H9 (cell line): ENCODE results near the gene DPYD. TPM values are rescaled to one million over a fixed set of nuclear protein-coding genes. Genes with fewer than 3 reads are reported as not detected.

Experiments
- DNase-seq: peaks from one replicate; pipeline ENCODE4 v3.0.0-alpha.2; 2017
- H2AFZ ChIP-seq: one replicate; pipeline ENCODE4 v1.6.1; 2013; ENCODE audit warnings: mild to moderate bottlenecking, low read length, control low read depth, moderate library complexity
- H2AK5ac ChIP-seq: 2 replicates; pipeline ENCODE4 v1.6.1; 2013; ENCODE audit warnings: low read length, control low read depth, mixed read lengths; ENCODE audit not compliant: insufficient read length
- H2BK120ac ChIP-seq: one replicate; pipeline ENCODE4 v1.6.1; 2013; ENCODE audit warnings: low read depth, mild to moderate bottlenecking, low read length, control low read depth, inconsistent platforms; ENCODE audit not compliant: poor library complexity, severe bottlenecking
- H2BK12ac ChIP-seq: 2 replicates; pipeline ENCODE4 v1.6.1; 2013; ENCODE audit warnings: low read length, control low read depth, mixed read lengths, low read depth; ENCODE audit not compliant: insufficient read length
- H2BK15ac ChIP-seq: 2 replicates; pipeline ENCODE4 v1.6.1; 2013; ENCODE audit warnings: low read depth, low read length, control low read depth
- H2BK20ac ChIP-seq: one replicate; pipeline ENCODE4 v1.6.1; 2013; ENCODE audit warnings: low read depth, mild to moderate bottlenecking, low read length, control low read depth, inconsistent platforms; ENCODE audit not compliant: poor library complexity, severe bottlenecking
- H2BK5ac ChIP-seq: 2 replicates; pipeline ENCODE4 v1.6.1; 2013; ENCODE audit warnings: low read length, control low read depth, mixed read lengths; ENCODE audit not compliant: insufficient read length
- H3K14ac ChIP-seq: 2 replicates; pipeline ENCODE4 v1.6.1; 2013; ENCODE audit warnings: low read length, control low read depth; ENCODE audit not compliant: insufficient read depth
- H3K18ac ChIP-seq: 2 replicates; pipeline ENCODE4 v1.6.1; 2013; ENCODE audit warnings: low read depth, mild to moderate bottlenecking, mixed read lengths, low read length, control low read depth; ENCODE audit not compliant: insufficient read length
- H3K23ac ChIP-seq: 2 replicates; pipeline ENCODE4 v1.6.1; 2013; ENCODE audit warnings: low read length, control low read depth, mixed read lengths, low read depth; ENCODE audit not compliant: insufficient read length
- H3K23me2 ChIP-seq: 2 replicates; pipeline ENCODE4 v1.6.1; 2013; ENCODE audit warnings: low read depth, mild to moderate bottlenecking, mixed read lengths, low read length, control low read depth; ENCODE audit not compliant: insufficient read length, poor library complexity, severe bottlenecking
- H3K27ac ChIP-seq: 2 replicates; pipeline ENCODE4 v1.5.1; 2013; ENCODE audit warnings: low read length, control low read depth, mixed read lengths, low read depth; ENCODE audit not compliant: insufficient read length
- H3K27me3 ChIP-seq: 2 replicates; pipeline ENCODE4 v1.6.1; 2013; ENCODE audit warnings: low read length, control low read depth, inconsistent platforms; ENCODE audit not compliant: insufficient read depth
- H3K4ac ChIP-seq: 2 replicates; pipeline ENCODE4 v1.6.1; 2013; ENCODE audit warnings: low read depth, mild to moderate bottlenecking, control low read depth, inconsistent platforms, low read length, moderate library complexity
- H3K4me1 ChIP-seq: 2 replicates; pipeline ENCODE4 v1.6.1; 2013; ENCODE audit warnings: low read length, control low read depth, inconsistent platforms; ENCODE audit not compliant: insufficient read depth
- H3K4me2 ChIP-seq: 2 replicates; pipeline ENCODE4 v1.6.1; 2013; ENCODE audit warnings: low read length, control low read depth, mixed read lengths; ENCODE audit not compliant: insufficient read length, insufficient read depth
- H3K56ac ChIP-seq: 2 replicates; pipeline ENCODE4 v1.6.1; 2013; ENCODE audit warnings: low read depth, mild to moderate bottlenecking, mixed read lengths, low read length, control low read depth; ENCODE audit not compliant: insufficient read length
- H3K79me1 ChIP-seq: 2 replicates; pipeline ENCODE4 v1.6.1; 2013; ENCODE audit warnings: low read depth, mild to moderate bottlenecking, moderate library complexity, low read length, control low read depth, inconsistent platforms; ENCODE audit not compliant: insufficient read depth, poor library complexity, severe bottlenecking
- H3K79me2 ChIP-seq: 2 replicates; pipeline ENCODE4 v1.6.1; 2013; ENCODE audit warnings: low read length, control low read depth, inconsistent platforms; ENCODE audit not compliant: insufficient read depth
- H3K9ac ChIP-seq: 2 replicates; pipeline ENCODE4 v1.6.1; 2013; ENCODE audit warnings: low read length, control low read depth, mixed read lengths; ENCODE audit not compliant: insufficient read length; ENCODE audit errors: extremely low read depth
- H3K9me3 ChIP-seq: one replicate; pipeline ENCODE4 v1.6.1; 2013; ENCODE audit warnings: low read depth, low read length, inconsistent platforms; ENCODE audit not compliant: control insufficient read depth
- H3T11ph ChIP-seq: one replicate; pipeline ENCODE4 v1.6.1; 2013; ENCODE audit warnings: mild to moderate bottlenecking, low read length, control low read depth, inconsistent platforms
- H4K20me1 ChIP-seq: one replicate; pipeline ENCODE4 v1.6.1; 2013; ENCODE audit not compliant: control insufficient read depth, insufficient read length, insufficient read depth
- H4K5ac ChIP-seq: 2 replicates; pipeline ENCODE4 v1.6.1; 2013; ENCODE audit warnings: low read depth, mild to moderate bottlenecking, mixed read lengths, low read length, control low read depth; ENCODE audit not compliant: insufficient read length
- H4K8ac ChIP-seq: replicated peaks from 2 replicates; pipeline ENCODE4 v1.6.1; 2013; ENCODE audit warnings: low read length, control low read depth, mixed read lengths, low read depth; ENCODE audit not compliant: insufficient read length
- H4K91ac ChIP-seq: 2 replicates; pipeline ENCODE4 v1.6.1; 2013; ENCODE audit warnings: low read depth, mild to moderate bottlenecking, moderate library complexity, mixed read lengths, low read length, control low read depth; ENCODE audit not compliant: insufficient read length
- H3K27ac Mint-ChIP-seq, 3 experiments: 2 replicates in 2 of 3; 3 replicates in 1 of 3; pipeline ENCODE4 v1.8.0; 2020 to 2021; ENCODE audit warnings: mixed read lengths in 3 of 3, mild to moderate bottlenecking in 1 of 3, moderate library complexity in 1 of 3
- H3K27me3 Mint-ChIP-seq: 2 replicates; pipeline ENCODE4 v1.8.0; 2021; ENCODE audit warnings: low read depth, mild to moderate bottlenecking, moderate library complexity, mixed read lengths
- H3K36me3 Mint-ChIP-seq, 3 experiments: 2 replicates in 2 of 3; 3 replicates in 1 of 3; pipeline ENCODE4 v1.8.0; 2020 to 2021; ENCODE audit warnings: low read depth in 3 of 3, mixed read lengths in 3 of 3; ENCODE audit not compliant: insufficient read depth in 1 of 3
- H3K4me1 Mint-ChIP-seq, 2 experiments: 2 replicates each; pipeline ENCODE4 v1.8.0; 2020; ENCODE audit warnings: mixed read lengths in 2 of 2
- H3K4me3 Mint-ChIP-seq, 2 experiments: 2 replicates in 1 of 2; 3 replicates in 1 of 2; pipeline ENCODE4 v1.8.0; 2020 to 2021; ENCODE audit warnings: mild to moderate bottlenecking in 2 of 2, mixed read lengths in 2 of 2, moderate library complexity in 1 of 2
- H3K9me3 Mint-ChIP-seq, 2 experiments: 2 replicates in 1 of 2; 3 replicates in 1 of 2; pipeline ENCODE4 v1.8.0; 2020; ENCODE audit warnings: mild to moderate bottlenecking in 2 of 2, mixed read lengths in 2 of 2, moderate library complexity in 1 of 2
- CTCF ChIP-seq: fragments of 200-600 bp; sonication (generic); conservative IDR thresholded peaks from 3 replicates; pipeline ENCODE4 v1.8.0; 2021; ENCODE audit warnings: antibody characterized with exemption, mild to moderate bottlenecking
- WGBS: extraction: QIAGEN DNeasy Blood & Tissue Kit; methylation state at CpG from one replicate; pipeline ENCODE4 v1.1.7; 2013; ENCODE audit warnings: missing lambda C conversion rate, low lambda C conversion rate, mixed read lengths; ENCODE audit not compliant: insufficient read length; ENCODE audit errors: extremely low coverage; 5-methylcytosine and 5-hydroxymethylcytosine counted together
- total RNA-seq: library from RNA; stranded (reverse); gene quantifications from 2 replicates; pipeline ENCODE4 v1.2.1, GENCODE V29; 2021

The DPYD gene
- total RNA-seq, 1 experiment from 2014 or later = 0.37 TPM

- Histone ChIP-seq H2AK5ac (no peak overlapping the region), H4K91ac (no peak overlapping the region), H2BK15ac (no peak overlapping the region), H3K18ac (no peak overlapping the region), H3K4me2 (no peak overlapping the region), H4K20me1 (no peaks in the 10 kb centered on the region), H3K4ac (no peak overlapping the region), H3K9me3 (no peaks in the 10 kb centered on the region), H3K56ac (no peak overlapping the region), H3K79me1 (no peaks in the 10 kb centered on the region), H2AFZ (no peak overlapping the region), H4K8ac (no peak overlapping the region), H2BK120ac (no peak overlapping the region), H3K9ac (no peak overlapping the region), H3K23ac (no peak overlapping the region), H3T11ph (no peak overlapping the region), H4K5ac (no peak overlapping the region), H3K27me3 (no peaks in the 10 kb centered on the region), H2BK20ac (no peak overlapping the region), H3K14ac (no peak overlapping the region), H2BK12ac (no peak overlapping the region), H3K23me2 (no peaks in the 10 kb centered on the region), H2BK5ac (no peak overlapping the region), H3K27ac (no peak overlapping the region), H3K79me2 (no peaks in the 10 kb centered on the region), H3K4me1 (no peaks in the 10 kb centered on the region; the same call in 1 of the 2 replicates)
- H3K4me1 Mint-ChIP-seq = peaks cover 0 to 3% of the 10 kb centered on the region in 2 experiments; a peak in 1 of 4 replicates
- no peak for TF ChIP-seq CTCF
- H3K36me3 Mint-ChIP-seq = no peaks in the 10 kb centered on the region; a peak in 1 of 7 replicates
- H3K9me3 Mint-ChIP-seq = peaks cover 0 to 5% of the 10 kb centered on the region in 2 experiments; a peak in 2 of 5 replicates
- H3K27me3 Mint-ChIP-seq = no peaks in the 10 kb centered on the region
- H3K27ac Mint-ChIP-seq = no peak overlapping the region; a peak in 1 of 7 replicates
- no peak for DNase-seq
- no peak overlapping the region for H3K4me3 Mint-ChIP-seq
- WGBS = no CpG with 5 or more reads among the region's 2 CpGs
Observed at GRCh38 chr1:97685360-97685759, 235.5 kb downstream of the DPYD start.
